ENCODE data around the gene OLFM1.
"Not testable (repeated sequence)": the region's sequence is repeated elsewhere in the genome, so short reads cannot be mapped to it uniquely, and the experiment has no call there.

OLFM1 gene

DNA sequence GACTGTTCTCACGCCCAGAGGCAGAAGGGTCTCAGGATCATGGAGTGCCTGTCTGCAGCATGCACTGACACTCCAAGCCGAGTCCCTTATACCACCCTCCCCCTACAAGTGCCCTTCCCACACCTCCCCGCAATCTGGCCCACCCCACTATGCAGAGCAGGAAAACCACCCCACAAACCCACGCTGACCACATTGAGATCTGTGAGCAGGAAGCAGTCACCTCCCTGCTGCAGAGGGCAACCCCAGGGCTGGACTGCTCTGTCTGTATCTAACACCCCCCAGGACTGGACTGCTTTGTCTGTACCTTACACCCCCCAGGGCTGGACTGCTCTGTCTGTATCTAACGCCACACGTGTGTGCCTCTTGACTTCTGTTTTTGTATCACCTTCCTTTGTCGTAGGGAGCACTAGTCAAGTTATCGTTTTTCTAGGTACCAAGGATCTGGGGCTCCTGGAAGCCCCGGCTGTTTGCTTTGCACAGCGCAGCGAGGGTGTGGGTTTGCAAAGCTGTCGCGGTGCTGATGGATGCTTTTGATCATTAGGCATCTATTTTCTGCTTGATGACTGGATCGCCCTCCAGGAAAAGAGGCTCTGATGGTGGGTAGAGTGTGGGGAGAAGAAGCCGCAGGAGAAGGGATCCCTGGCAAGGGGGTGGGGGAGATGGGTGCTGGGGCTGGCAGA lies 21.5 kb downstream of the OLFM1 start:
- DNase-seq, result no peak

DNA sequence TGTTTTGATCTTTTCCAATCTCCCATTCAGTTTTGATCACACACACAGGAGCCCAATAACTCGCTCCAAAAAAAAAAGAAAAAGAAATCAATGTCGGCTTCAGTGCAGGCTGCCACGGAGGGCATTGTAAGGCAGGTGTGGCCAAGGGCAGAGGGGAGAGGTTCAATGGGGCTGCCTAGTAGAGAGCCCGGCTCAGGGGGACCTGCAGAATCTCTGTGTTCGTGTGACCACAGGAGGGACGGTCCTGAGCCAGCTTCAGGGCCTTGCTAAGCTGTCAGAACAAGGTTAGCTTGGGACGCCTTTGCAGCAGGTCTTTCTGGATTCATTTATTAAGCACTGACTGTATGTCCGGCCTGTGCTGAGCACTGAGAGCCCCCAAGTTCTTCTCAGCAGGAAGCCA lies 22.2 kb downstream of the OLFM1 start:
- DNase-seq, result no peak

DNA sequence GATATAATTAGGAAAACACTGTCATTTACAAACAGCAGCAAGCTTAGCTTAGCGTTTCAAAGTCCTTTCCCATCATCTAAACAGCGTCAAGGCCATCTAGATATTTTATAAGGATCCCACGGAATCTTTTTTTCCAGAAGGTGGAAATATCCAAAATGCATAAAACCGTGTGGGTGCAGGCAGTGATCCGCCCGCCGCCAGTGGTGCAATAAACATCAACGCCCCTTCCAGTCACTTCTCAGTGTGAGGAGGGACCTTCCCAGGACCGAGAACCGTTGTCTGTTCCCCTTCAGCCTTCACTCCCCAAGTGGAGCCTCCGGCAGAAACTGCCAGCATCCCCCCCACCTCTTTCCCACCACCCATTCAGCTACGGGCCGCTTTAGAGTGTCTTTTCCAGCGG lies 22.9 kb downstream of the OLFM1 start:
- DNase-seq, result no peak

DNA sequence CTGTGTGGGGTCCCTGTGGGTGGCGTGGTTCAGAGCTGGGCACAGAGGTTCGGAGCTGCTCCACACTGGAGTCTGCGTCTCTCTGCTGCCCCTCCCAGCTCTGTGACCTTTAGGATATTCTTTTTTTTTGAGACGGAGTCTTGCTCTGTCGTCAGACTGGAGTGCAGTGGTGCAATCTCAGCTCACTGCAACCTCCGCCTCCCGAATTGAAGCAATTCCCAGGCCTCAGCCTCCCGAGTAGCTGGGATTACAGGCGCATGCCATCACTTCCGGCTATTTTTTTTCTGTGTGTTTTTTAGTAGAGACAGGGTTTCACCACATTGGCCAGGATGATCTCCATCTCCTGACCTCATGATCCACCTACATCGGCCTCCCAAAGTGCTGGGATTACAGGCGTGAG lies 24.1 kb downstream of the OLFM1 start:
- not testable (repeated sequence) for DNase-seq

DNA sequence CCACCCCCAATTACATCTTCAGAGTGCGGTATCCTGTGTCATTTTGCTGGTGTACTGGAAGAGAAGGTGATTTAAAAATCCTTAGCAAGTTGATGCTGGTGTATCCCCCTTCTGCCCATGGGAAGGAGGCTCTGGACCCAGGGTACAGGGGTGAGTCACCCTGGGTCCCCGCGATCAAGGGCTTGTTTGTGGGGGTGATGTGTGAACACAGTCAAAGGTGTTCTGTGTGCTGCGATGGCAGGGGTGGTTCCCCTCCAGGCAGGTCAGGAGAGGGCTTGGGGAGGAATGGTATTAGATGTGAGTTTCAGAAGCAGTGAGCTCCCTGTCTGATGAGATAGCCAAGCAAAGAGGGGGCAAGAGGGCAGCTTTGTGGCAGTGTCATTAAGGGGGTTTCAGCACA lies 28.9 kb downstream of the OLFM1 start:
- DNase-seq, result no peak

DNA sequence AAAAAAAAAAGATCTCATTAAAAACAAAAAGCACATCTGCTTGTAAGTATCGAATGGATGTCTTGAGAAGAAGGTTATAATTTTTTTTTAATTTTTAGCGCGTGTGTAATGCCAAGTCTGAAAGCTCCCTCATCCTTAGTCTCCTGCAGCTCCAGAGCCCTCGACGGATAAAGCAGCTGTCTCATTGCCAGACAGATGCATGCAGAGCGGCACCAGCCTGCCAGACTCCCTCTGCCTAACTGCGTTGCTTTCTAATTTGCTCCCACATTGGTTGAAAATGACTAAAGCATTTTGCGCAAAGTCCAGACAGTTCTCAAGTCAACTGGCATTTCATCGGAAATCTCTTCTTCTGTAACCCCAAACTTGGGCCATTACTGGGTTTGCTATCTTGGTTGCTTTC lies 29.4 kb downstream of the OLFM1 start:
- DNase-seq, result no peak

DNA sequence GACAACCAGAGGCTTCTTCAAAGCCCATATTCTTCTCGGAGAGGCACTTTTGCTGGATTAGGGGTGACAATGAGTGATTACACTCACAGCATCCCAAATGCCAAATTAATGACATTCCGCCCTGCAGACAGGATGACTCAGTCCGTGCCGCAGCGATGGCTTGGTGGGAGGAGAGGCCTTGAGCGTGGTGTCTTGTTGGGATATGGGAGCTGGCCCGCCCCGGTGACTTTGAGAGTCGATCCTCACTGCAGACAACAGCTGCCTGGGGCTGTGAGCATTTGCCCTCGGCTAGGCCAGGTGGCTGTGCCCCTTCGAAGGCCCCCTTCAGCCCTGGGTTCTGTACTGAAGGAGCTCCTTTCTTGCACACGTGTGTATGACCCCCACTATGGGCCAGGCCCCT lies 29.8 kb downstream of the OLFM1 start:
- no peak for DNase-seq

DNA sequence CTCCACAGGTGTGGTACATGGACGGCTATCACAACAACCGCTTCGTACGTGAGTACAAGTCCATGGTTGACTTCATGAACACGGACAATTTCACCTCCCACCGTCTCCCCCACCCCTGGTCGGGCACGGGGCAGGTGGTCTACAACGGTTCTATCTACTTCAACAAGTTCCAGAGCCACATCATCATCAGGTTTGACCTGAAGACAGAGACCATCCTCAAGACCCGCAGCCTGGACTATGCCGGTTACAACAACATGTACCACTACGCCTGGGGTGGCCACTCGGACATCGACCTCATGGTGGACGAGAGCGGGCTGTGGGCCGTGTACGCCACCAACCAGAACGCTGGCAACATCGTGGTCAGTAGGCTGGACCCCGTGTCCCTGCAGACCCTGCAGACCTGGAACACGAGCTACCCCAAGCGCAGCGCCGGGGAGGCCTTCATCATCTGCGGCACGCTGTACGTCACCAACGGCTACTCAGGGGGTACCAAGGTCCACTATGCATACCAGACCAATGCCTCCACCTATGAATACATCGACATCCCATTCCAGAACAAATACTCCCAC lies 32.1 kb downstream of the OLFM1 start:
- DNase-seq, result no peak

DNA sequence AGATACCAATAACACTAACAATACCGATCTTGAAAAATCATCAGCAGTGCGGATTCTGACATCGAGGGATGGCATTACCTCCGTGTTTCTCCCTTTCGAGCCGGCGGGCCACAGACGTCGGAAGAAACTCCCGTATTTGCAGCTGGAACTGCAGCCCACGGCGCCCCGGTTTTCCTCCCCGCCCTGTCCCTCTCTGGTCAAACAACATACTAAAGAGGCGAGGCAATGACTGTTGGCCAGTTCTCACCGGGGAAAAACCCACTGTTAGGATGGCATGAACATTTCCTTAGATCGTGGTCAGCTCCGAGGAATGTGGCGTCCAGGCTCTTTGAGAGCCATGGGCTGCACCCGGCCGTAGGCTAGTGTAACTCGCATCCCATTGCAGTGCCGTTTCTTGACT lies 32.8 kb downstream of the OLFM1 start:
- no peak for DNase-seq

DNA sequence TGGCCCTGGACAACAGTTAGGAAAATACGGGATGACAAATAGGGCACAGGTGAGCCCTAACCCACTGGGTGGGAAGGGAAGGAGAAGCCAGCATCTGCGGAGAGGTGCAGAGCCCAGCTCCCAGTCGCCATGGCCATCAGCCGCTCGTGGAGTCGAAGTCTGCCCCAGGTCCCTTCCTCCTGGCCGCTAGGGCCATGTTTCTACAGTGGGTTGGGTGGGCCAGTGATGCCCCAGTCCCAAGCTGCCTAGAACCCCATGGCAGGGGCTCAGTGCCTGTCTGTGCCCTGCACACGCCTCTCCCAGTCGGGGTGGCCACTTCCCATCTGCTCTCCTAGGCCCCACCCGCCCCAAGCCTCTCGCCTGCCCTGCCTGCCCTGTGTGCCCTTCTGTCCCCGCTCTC lies 34.8 kb downstream of the OLFM1 start:
- DNase-seq, result no peak

DNA sequence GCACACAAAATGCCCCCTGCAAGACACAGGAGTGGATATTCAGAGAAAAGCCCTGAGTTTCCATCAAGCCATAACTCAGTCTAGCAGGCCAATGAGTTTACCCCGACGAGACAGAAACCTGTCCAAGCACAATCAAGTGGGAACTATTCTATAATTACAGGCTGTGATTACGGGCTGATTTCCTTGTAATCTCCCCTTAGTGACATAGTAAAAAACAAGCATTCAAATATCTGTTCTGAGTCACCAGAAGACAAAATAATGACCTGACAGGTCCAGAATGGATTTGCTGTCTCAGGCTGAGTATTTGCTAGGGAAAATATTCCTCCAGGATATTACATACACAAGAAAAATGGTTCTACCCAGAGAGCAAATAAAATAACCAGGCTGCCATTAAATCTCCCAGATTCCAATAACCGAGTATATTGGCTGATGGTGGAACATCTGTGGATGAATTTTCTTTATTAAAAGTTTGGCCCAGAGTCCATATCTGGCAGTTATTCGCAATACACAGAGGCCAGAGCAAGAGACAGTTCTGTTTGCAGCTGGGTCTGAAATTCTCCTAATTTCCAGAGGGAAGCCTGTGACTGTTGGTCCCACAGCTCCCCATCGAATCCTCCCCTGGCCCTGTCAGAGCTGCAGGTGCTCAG lies 35.8 kb downstream of the OLFM1 start:
- no peak for DNase-seq

DNA sequence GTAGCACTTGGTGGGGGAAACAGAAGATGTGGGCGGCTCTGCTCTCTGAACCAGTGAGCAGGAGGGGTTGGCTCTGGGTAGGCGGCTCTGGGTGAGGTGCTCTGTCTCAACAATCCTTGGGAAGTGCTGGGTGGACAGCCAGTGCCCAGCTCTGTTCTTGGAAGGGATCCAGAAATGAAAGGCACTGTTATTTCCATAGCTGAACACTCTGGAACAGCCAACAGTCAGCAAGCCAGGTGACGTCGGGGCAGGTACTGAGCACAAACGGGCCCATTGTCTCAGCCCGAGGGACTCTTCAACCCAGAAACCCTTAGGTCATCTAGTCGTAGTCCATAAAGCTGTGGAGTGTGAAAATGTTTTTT lies 36.3 kb downstream of the OLFM1 start:
- no peak for DNase-seq

DNA sequence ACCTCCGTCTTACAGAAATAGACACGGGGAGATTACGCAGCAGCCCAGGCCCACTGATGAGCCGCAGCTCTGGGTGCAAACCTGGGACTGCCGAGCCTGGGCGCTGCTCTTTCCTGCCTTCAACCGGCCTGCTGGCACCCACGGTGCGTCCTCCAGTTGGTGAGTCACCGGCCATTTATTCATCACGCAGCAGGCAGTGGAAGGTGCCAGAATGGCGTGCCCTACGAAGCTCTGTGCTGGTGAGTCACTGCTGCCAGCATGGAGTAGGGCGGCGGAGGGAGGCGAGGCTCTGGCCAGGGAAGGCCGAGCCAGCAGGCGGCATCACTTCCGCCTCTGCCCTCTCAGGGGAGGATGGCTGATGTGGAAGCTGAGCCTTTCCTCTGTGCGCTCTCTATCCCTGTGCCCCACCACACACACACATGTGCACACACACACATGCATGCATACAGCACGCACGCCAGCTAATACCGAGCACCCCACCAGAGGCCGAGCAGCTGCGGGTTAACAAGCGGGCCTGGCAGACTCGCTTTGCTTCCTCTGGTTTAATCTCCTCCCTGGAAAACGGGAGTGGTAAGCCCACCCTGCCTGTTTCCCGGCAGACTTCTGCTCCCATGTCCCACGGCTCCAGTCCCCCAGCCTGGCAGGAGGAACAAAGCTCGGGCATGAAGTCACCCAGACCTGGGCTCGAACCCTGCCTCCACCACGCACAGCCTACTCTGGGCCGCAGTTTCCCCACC lies 39.2 kb downstream of the OLFM1 start:
- no peak for DNase-seq

DNA sequence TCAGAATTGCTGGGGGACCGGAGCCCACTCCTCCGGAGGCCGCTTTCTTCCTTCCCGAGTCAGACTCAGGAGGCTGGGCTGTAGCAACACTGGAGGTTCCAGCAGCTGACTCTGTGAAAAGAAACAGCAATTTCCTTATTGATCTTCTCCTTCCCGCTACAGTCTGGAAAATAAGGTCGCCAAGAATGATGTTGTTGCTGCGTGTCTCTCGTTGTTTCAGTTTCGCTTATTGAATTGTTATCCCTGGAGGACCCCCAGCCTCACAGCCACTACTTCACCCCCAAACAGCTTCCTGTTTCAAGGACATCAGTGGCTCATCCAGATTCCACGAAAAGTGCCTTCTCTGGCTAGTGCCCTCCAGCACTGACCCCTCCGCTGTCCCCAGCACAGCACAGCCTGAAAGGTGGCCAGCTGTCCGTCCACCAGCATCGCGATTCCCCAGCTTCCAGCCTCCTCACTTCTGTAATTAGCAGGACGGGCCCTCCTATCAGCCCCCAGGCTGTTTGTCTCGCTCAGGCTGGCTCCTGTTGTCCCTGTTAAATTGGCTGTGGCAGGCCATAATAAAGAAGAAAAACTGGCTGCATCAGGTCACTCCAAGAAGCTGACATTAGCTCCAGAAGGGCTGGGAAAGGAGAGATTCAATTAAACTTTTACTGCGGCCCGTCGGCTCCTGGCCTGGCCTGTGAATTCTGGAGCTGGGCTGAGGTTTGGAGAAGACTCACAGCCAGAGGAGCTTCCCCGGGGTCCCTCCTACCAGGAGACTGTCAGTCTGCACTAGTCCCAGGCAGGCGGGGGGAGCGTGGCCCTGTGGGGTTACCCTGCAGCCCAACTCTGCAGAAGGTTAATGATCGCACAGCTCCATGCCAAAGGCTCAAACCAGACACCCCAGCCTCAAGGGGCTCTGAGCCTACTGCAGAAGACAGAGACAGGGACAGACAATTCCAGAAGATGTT lies 40.5 kb downstream of the OLFM1 start:
- no peak for DNase-seq

DNA sequence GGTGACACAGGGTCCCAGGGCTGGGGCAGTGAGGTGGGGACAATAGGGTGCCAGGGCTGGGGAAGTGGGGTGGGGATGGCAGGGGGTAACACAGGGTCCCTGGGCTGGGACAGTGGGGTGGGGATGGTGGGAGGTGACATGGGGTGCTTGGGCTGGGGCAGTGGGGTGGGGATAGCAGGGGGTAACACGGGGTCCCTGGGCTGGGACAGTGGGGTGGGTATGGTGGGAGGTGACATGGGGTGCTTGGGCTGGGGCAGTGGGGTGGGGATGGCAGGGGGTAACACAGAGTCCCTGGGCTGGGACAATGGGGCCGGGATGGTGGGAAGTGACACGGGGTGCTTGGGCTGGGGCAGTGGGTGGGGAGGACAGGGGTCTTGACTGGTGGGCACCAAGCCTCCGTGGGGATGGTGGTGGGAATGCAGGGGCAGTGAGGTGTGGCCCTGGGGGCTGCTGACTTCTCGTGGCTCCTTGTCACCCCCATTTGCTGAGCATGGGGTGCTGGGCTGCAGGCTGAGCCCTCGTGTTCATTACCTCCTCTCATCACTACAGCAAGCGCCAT lies 41.7 kb downstream of the OLFM1 start:
- no peak for DNase-seq

DNA sequence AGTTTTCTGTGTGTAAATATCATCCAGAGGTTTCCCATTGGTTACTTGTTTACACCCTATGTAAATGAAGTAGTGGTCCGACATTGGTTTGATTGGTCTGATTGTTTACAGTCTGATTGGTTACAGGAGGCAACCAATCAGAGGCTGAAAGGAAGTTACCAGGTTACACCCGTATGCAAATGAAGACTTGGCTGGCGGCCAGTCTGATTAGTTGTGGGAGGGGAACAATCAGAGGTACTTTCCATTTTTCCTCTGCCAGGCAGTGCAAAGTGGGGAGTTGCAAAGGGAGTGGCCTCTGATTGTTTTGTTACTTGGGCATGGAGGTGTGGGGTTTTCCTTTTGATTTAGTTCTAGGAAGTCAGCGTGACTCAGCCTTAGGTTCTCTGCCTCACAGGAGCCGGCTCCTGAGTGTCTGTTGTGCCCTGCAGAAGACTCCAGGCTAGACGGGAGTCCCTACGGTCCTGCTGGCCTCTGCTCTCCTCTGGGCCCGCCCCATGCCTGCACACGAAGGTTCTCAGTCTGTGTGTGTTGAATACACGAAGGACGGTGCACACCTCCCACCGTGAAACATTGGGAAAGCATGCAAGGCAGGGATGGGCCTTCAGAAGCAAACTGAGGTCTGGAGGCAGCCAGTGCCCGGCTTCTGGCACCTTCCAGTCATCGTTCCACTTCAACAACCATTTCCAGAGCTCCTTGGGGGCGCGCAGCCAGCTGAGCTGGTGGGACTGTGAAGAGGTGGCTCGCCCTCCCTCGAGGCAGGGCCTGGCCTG lies 42.9 kb downstream of the OLFM1 start:
- DNase-seq, result peak; percentile 27

DNA sequence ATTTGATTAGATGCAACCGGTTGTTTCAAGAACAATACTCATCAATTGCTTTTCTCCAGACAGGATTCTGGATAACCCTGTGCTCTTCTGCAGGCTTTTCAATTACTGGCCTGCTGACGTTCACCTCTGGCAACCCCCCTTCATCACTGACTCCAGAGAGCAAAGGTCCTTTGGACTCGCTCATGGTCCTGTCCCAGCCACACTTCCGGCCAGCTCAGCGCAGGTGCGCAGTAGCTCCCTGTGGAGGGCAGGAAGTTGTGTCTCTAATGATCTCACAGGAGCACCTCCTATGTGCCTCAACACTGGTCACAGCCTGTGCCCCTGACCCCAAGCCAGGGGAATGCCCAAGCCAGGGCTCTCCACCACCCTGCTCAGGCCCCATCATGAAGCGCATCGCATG lies 44.0 kb downstream of the OLFM1 start:
- no peak for DNase-seq

DNA sequence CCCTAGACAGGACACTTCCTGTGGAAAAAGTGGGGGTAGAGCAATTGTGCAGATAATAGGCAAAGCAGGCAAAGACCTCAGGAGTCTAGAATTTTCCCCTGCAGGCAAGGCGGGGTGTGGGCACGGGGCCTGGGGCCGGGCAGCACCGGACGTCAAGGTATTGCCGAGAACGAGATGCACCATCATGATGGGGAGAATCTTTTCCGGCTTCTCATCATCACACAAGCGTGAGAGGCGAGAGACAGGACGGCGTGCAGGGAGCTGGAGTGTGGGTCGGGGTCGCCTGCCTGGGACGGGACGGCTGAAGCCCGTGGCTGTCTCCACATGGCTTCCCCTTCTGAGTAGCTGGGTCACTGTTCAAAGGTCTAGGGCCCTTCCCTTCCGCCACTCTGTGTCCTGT lies 44.5 kb downstream of the OLFM1 start:
- no peak for DNase-seq

DNA sequence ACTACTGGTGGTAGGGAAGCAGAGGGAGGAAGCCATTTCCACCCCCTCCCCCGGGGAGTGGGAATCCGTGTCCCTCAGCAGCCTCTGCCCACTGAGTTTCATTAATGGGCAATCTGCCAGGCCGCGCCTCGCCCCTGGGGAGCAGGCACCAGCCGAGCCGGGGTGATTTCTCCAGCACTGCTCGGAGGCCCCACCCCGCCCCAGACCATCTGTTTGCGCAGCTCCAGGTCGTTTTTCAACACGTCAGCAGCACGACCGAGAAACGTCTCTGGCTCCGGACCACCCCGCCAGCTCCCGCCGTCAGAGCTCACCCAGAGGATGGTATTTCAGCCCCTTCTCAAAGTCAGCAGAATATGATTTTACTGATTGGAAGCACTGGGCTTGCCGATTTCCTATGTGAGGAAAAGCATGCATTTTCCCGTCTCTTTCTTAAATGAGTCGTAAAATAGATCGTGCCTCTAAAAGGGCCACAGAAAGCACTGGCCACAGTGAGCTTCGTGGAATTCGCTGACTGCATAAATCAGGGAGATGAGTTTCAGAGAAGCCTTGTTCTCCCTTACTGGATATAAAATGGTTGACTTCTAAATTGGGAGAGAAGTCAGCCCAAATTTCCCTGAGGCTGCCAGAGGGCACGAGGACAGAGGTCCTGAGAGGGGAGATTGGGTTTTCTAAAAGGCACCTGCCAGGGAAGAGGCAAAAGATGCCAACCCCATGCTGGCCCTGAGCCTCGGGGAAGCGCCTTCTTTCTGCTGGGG lies 47.0 kb downstream of the OLFM1 start:
- no peak for DNase-seq

DNA sequence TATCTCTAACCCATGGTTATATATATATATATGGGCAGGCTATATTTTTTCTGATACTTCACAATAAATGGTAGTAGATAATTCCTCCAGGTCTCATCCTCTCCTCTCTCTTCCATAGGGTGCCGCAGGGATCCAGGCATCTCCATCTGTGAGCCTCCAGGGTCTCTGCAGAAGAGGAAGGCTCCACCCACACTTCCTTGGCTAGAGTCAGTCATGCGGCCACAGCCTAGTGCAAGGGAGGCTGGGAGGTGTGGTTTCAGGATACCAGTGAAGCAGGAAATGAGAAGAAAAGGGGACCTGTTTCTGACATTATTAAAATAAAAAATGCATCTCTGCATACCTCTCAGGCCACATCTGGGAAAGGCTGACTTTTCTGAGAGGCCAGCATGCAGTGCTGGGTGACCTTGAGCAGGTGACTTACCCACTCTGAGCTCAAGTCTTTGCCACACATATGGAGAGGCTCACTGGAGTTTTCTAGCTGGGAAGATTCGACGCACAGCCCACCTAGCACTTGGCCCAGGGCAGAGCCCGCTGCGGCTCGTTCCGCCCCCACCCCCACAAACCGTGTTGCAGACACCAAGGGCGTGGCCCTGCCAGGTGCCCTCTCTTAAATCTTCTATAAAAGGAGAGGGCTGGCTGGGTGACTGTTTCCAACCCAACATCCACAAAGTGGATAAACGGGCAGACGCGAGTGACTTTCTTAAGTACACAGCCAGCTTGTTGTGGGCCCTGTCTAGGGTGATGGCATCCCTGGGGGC lies 47.9 kb downstream of the OLFM1 start:
- DNase-seq, result no peak

Measured in stimulated activated CD4-positive, alpha-beta T cell treated with anti-CD3 and anti-CD28 coated beads, Interleukin-4, amount 100 ng/mL, for 1 hour (primary cell).